Thoracic aorta (tissue), 2 donors: ENCODE measurements around the gene DPEP2. TPM values are rescaled to one million over a fixed set of nuclear protein-coding genes. Genes with fewer than 3 reads are reported as not detected.

Experiments
- ATAC-seq: fragments of 150-250 bp; one replicate; pipeline ENCODE4 v1.8.0; 2017; ENCODE audit warnings: low read depth; ENCODE audit not compliant: insufficient number of reproducible peaks, low FRiP score
- DNase-seq: peaks from one replicate; pipeline ENCODE4 v3.0.0-alpha.2; 2020; ENCODE audit warnings: low spot score
- H3K27ac ChIP-seq, 2 donors: fragments of 200-600 bp; sonication (generic); 1 replicate in 1 of 2; 2 replicates in 1 of 2; pipeline ENCODE4 v1.5.1; 2016; ENCODE audit warnings: mild to moderate bottlenecking in 2 of 2, moderate library complexity in 2 of 2
- H3K27me3 ChIP-seq: fragments of 200-600 bp; sonication (generic); replicated peaks from 2 replicates; pipeline ENCODE4 v1.6.0; 2016; ENCODE audit warnings: mild to moderate bottlenecking; ENCODE audit not compliant: insufficient read depth
- H3K36me3 ChIP-seq: fragments of 200-600 bp; sonication (generic); one replicate; pipeline ENCODE4 v1.5.1; 2016
- H3K4me1 ChIP-seq, 2 donors: fragments of 200-600 bp; sonication (generic); 1 replicate in 1 of 2; 2 replicates in 1 of 2; pipeline versions ENCODE4 v1.5.1 to v1.6.0; 2016; ENCODE audit warnings: low read depth in 2 of 2, mild to moderate bottlenecking in 1 of 2; ENCODE audit not compliant: control insufficient read depth in 1 of 2
- H3K4me3 ChIP-seq: fragments of 200-600 bp; sonication (generic); 2 replicates; pipeline ENCODE4 v1.5.1; 2016; ENCODE audit warnings: mild to moderate bottlenecking
- H3K9me3 ChIP-seq: fragments of 200-600 bp; sonication (generic); 2 replicates; pipeline ENCODE4 v1.5.1; 2016
- total RNA-seq, 2 donors: library from RNA; depleted of rRNA; stranded (reverse); fragments of >200 nt; gene quantifications; one replicate each; pipeline versions ENCODE4 v1.1.0 to v1.2.3, GENCODE V29; 2016
- TF ChIP-seq, protein P1 (sequence below): fragments of 200-600 bp; sonication (generic); IDR thresholded peaks from one replicate; pipeline ENCODE4 v1.5.1; 2019; ENCODE audit warnings: antibody characterized with exemption

DPEP2 gene
- total RNA-seq, 2 donors from 2014 or later = 0.81 to 6.1 TPM

DNA sequence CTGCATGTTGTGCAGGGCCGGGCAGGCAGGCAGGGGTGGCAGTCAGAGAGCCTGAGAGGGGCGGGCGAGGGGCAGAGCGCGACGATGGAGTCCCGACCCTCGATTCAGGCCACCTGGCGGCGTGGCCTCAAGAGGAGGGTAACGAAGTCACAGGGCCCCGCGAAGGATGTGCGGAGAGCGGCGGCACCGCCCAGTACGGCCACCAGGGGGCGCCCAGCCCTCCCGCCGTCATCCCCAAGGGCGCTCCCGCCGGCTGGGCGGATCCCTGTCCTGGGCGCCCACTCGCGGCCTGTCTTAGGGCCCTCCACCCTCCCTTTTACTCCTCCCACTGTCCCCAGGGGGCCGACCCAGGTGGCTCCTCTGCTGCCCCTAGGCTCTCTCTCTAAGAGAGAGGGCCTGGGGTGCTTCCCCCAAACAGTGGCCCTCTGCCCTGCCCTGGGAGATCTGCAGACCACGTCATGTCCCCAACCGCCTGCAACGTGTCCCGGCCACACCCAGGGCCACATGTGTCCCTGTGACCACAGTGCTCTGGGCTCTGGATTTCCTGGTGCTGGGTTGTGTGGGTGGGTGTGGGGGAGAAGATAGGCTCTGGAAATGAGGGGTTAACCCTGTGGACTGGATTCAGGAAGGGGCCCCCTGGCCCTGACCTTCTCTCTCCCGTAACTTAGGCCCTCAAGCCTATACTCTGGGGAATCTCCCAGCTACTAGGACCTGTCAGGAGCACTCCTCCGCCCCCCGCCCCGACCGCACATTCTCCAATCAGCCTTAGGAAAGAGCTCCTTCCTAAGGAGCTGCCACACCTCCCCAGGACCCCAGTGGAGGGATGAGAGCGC lies 5.9 kb downstream of the DPEP2 start:
- Histone ChIP-seq H3K27ac (peak overlapping the region in 1 of 2 donors; percentile 17), H3K4me3 (peak overlapping the region; percentile 73), H3K27me3 (no peaks in the 10 kb centered on the region), H3K4me1 (peaks cover 6 to 10% of the 10 kb centered on the region in 2 donors), H3K9me3 (no peaks in the 10 kb centered on the region), H3K36me3 (no peaks in the 10 kb centered on the region)
- TF ChIP-seq, protein P1, sequence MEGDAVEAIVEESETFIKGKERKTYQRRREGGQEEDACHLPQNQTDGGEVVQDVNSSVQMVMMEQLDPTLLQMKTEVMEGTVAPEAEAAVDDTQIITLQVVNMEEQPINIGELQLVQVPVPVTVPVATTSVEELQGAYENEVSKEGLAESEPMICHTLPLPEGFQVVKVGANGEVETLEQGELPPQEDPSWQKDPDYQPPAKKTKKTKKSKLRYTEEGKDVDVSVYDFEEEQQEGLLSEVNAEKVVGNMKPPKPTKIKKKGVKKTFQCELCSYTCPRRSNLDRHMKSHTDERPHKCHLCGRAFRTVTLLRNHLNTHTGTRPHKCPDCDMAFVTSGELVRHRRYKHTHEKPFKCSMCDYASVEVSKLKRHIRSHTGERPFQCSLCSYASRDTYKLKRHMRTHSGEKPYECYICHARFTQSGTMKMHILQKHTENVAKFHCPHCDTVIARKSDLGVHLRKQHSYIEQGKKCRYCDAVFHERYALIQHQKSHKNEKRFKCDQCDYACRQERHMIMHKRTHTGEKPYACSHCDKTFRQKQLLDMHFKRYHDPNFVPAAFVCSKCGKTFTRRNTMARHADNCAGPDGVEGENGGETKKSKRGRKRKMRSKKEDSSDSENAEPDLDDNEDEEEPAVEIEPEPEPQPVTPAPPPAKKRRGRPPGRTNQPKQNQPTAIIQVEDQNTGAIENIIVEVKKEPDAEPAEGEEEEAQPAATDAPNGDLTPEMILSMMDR = peak; percentile 100
- peak; percentile 20 for DNase-seq
- peak; percentile 67 for ATAC-seq

DNA sequence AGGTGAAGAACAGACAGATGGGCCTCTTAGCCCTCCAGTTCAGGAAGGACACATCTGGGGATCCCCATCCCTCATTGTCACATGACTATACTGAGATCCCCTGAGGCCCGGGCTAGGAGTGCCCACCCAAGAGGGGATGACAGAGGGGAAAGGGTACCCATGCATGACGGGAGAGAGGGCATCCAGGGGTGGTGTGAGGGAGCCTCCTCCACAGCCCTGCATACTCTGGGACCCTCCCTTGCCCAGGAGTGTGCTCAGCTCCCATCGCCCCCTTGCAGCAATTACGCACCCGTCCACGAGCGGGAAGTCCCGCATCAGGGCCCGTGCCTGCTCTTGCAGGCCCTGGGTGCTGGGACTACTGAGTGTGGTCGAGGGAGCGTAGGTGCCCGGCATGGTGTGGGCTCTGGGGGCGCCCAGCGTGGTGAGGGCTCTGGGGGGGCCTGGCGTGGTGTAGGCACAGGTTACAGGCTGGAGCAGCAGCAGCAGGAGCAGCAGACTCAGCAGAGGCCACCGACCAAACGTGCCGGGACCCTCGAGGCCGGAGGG lies 6.5 kb downstream of the DPEP2 start:
- no peaks in the 10 kb centered on the region for H3K27me3 ChIP-seq
- TF ChIP-seq, protein P1 = no peak
- no peak overlapping the region for H3K27ac ChIP-seq
- no peaks in the 10 kb centered on the region for H3K9me3 ChIP-seq
- DNase-seq (no peak), ATAC-seq (no peak)
- H3K4me1 ChIP-seq = peaks cover 6 to 10% of the 10 kb centered on the region in 2 donors
- H3K36me3 ChIP-seq = no peaks in the 10 kb centered on the region
- peak overlapping the region; percentile 73 for H3K4me3 ChIP-seq

DNA sequence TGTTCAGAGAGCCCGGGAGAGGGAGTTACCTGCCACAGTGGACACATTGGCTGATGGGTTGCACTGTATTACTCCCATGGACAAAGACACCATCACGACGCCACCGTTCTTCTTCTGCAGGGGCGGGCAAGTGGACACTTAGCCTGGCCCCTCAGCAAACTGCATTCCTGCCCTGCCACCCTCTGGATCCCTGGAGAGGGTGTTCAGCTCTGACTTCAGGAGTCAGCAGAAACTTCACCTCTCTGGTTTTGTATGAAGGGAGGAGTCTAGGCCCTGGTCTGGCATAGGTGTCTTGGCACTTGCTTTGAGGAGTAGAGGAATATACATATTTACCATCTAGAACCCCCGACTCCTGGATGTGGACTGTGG lies 9.3 kb downstream of the DPEP2 start:
- Histone ChIP-seq H3K9me3 (no peaks in the 10 kb centered on the region), H3K36me3 (no peaks in the 10 kb centered on the region), H3K27ac (no peak overlapping the region), H3K27me3 (no peaks in the 10 kb centered on the region), H3K4me1 (peaks cover 6 to 10% of the 10 kb centered on the region in 2 donors), H3K4me3 (no peak overlapping the region)
- DNase-seq (no peak), ATAC-seq (no peak)
- TF ChIP-seq, protein P1 = no peak

DNA sequence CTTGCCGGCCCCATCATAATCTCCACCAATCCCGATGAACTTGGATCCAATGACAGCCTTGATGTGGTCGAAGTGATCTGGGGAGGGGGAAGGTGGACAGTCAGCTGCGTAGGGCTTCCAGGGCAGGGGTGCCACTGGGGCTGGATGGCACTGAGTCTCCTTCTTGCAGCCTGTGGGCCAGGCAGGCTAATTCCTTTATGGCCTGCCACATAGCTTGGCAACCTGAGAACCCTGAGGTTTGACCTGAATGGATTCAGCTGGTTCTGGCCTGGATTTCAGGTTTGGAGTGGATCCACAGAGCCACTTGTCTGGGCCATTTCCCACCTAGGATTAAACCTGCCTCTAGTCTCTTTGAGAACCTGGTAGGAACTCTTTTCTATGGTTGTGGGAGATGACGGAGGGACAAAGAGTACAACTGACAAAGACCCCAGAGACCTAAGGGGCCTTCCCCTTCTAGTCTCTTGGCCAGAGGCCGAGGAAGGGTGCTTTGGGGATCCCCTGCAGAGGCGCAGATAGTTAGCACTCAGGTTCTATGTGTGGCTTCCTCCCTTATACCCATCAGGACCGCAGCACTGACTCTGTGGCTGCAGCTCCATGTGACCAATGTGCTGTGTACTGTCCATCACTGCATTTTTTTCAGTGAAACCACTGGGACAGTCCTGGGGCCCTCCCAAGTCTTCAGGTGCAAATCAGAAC lies 9.8 kb downstream of the DPEP2 start:
- DNase-seq = no peak
- H3K36me3 ChIP-seq = no peaks in the 10 kb centered on the region
- no peak overlapping the region for H3K27ac ChIP-seq
- TF ChIP-seq, protein P1 = no peak
- H3K4me1 ChIP-seq = peaks cover 6 to 10% of the 10 kb centered on the region in 2 donors
- H3K4me3 ChIP-seq = no peak overlapping the region
- no peaks in the 10 kb centered on the region for H3K9me3 ChIP-seq
- no peaks in the 10 kb centered on the region for H3K27me3 ChIP-seq
- ATAC-seq = no peak

DNA sequence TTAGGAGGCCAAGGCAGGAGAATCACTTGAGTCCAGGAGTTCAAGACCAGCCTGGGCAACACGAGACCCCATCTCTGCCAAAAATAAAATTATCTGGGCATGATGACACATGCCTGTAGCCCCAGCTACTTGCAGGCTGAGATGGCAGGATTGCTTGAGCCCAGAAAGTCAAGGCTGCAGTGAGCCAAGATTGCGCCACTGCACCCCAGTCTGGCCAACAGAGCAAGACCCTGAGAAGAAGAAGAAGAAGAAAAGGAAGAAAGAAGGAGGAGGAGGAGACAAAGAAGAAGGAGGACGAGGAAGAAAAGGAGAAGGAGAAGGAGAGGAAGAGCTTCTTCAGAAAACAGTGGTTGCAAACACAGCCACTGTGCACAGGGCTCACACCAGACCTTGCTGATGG lies 10.6 kb downstream of the DPEP2 start:
- no peak for ATAC-seq
- Histone ChIP-seq H3K4me1 (peaks cover 6 to 8% of the 10 kb centered on the region in 2 donors), H3K27ac (no peak overlapping the region), H3K4me3 (no peak overlapping the region), H3K36me3 (no peaks in the 10 kb centered on the region), H3K9me3 (no peaks in the 10 kb centered on the region), H3K27me3 (no peaks in the 10 kb centered on the region)
- TF ChIP-seq, protein P1 = no peak
- no peak for DNase-seq
